HUES64 (cell line): Measurements from ENCODE around the gene NPW.
"Not testable (repeated sequence)": the region's sequence is repeated elsewhere in the genome, so short reads cannot be mapped to it uniquely, and the experiment has no call there.

ENCODE experiments used
- H3K27ac ChIP-seq: 2 replicates; pipeline ENCODE4 v1.7.0; 2013; ENCODE audit warnings: low read depth, low read length, inconsistent platforms
- H3K27me3 ChIP-seq: 2 replicates; pipeline ENCODE4 v1.6.1; 2013; ENCODE audit warnings: mild to moderate bottlenecking, low read length; ENCODE audit not compliant: insufficient read depth
- H3K36me3 ChIP-seq: 2 replicates; pipeline ENCODE4 v1.6.1; 2013; ENCODE audit warnings: mild to moderate bottlenecking, low read length; ENCODE audit not compliant: insufficient read depth
- H3K4me1 ChIP-seq: 2 replicates; pipeline ENCODE4 v1.6.1; 2013; ENCODE audit warnings: mild to moderate bottlenecking, low read length, moderate library complexity; ENCODE audit not compliant: insufficient read depth
- H3K4me3 ChIP-seq: 2 replicates; pipeline ENCODE4 v1.5.1; 2013; ENCODE audit warnings: mild to moderate bottlenecking, low read length, moderate library complexity
- H3K9ac ChIP-seq: 2 replicates; pipeline ENCODE4 v1.6.1; 2013; ENCODE audit warnings: mild to moderate bottlenecking, low read depth, low read length
- H3K9me3 ChIP-seq: 2 replicates; pipeline ENCODE4 v1.6.1; 2013; ENCODE audit warnings: low read depth, low read length; ENCODE audit not compliant: insufficient read depth
- WGBS: fragments of 150-250, 120-280 bp; methylation state at CpG from one replicate; pipeline ENCODE4 v1.1.7; 2013; ENCODE audit warnings: missing lambda C conversion rate; 5-methylcytosine and 5-hydroxymethylcytosine counted together

Gene NPW

GRCh38 chr16:2004795-2005517, 14.6 kb upstream of the NPW start:
- Histone ChIP-seq H3K27ac (peak overlapping the region; percentile 74; the same call in 1 of the 2 replicates), H3K4me1 (peaks cover 14% of the 10 kb centered on the region; the same call in 1 of the 2 replicates), H3K9ac (no peak overlapping the region), H3K4me3 (no peak overlapping the region), H3K36me3 (peaks cover 43% of the 10 kb centered on the region), H3K27me3 (no peaks in the 10 kb centered on the region), H3K9me3 (no peaks in the 10 kb centered on the region)
- WGBS, result 90% methylated on average over 34 of the region's 34 CpGs

- H3K27ac ChIP-seq, result no peak overlapping the region
- no peaks in the 10 kb centered on the region for H3K9me3 ChIP-seq
- H3K36me3 ChIP-seq, result peaks cover 37% of the 10 kb centered on the region
- H3K9ac ChIP-seq, result no peak overlapping the region
- H3K4me1 ChIP-seq, result peaks cover 19% of the 10 kb centered on the region; the same call in 1 of the 2 replicates
- no peak overlapping the region for H3K4me3 ChIP-seq
- WGBS, result 92% methylated on average over 21 of the region's 21 CpGs
- no peaks in the 10 kb centered on the region for H3K27me3 ChIP-seq
These were observed 13.9 kb upstream of the NPW start for GRCh38 chr16:2005646-2006045.

- Histone ChIP-seq H3K36me3 (peaks cover 30% of the 10 kb centered on the region), H3K4me1 (peaks cover 19% of the 10 kb centered on the region; the same call in 1 of the 2 replicates), H3K4me3 (no peak overlapping the region), H3K27me3 (no peaks in the 10 kb centered on the region), H3K9me3 (no peaks in the 10 kb centered on the region), H3K9ac (no peak overlapping the region), H3K27ac (no peak overlapping the region)
- WGBS, result 91% methylated on average over 8 of the region's 8 CpGs
These were observed 13.3 kb upstream of the NPW start for GRCh38 chr16:2006317-2006716.

- no peaks in the 10 kb centered on the region for H3K9me3 ChIP-seq
- H3K9ac ChIP-seq, result peak overlapping the region; percentile 36; the same call in 1 of the 2 replicates
- H3K27me3 ChIP-seq, result no peaks in the 10 kb centered on the region
- 92% methylated on average over 16 of the region's 16 CpGs for WGBS
- peak overlapping the region; percentile 96; the same call in 1 of the 2 replicates for H3K4me3 ChIP-seq
- peaks cover 21% of the 10 kb centered on the region for H3K36me3 ChIP-seq
- H3K4me1 ChIP-seq, result peaks cover 19% of the 10 kb centered on the region; the same call in 1 of the 2 replicates
- no peak overlapping the region for H3K27ac ChIP-seq
These were observed 12.3 kb upstream of the NPW start for GRCh38 chr16:2007081-2007836.

GRCh38 chr16:2008009-2008526, 11.5 kb upstream of the NPW start:
- WGBS, result 91% methylated on average over 15 of the region's 15 CpGs
- Histone ChIP-seq H3K36me3 (peaks cover 13% of the 10 kb centered on the region), H3K27ac (no peak overlapping the region), H3K4me3 (peak overlapping the region; percentile 96), H3K9me3 (no peaks in the 10 kb centered on the region), H3K27me3 (no peaks in the 10 kb centered on the region), H3K9ac (no peak overlapping the region), H3K4me1 (peaks cover 19% of the 10 kb centered on the region; the same call in 1 of the 2 replicates)

- Histone ChIP-seq H3K27ac (peak overlapping the region; percentile 73; the same call in 1 of the 2 replicates), H3K4me1 (peaks cover 19% of the 10 kb centered on the region; the same call in 1 of the 2 replicates), H3K27me3 (no peaks in the 10 kb centered on the region), H3K36me3 (peaks cover 7% of the 10 kb centered on the region), H3K4me3 (peak overlapping the region; percentile 96), H3K9me3 (no peaks in the 10 kb centered on the region), H3K9ac (peak overlapping the region; percentile 92)
- 12% methylated on average over 23 of the region's 23 CpGs for WGBS
These were observed 10.9 kb upstream of the NPW start for GRCh38 chr16:2008631-2009163.

- Histone ChIP-seq H3K4me3 (peak overlapping the region; percentile 96), H3K4me1 (peaks cover 17% of the 10 kb centered on the region; the same call in 1 of the 2 replicates), H3K27me3 (no peaks in the 10 kb centered on the region), H3K9me3 (no peaks in the 10 kb centered on the region), H3K36me3 (peaks cover 7% of the 10 kb centered on the region), H3K27ac (peak overlapping the region; percentile 73; the same call in 1 of the 2 replicates), H3K9ac (peak overlapping the region; percentile 92)
- under 1% methylated on average over 55 of the region's 55 CpGs for WGBS
These were observed 10.3 kb upstream of the NPW start for GRCh38 chr16:2009164-2009711.

- Histone ChIP-seq H3K9ac (peak within 1 kb of the TSS; percentile 92), H3K9me3 (no peaks in the 10 kb centered on the region), H3K4me3 (peak within 1 kb of the TSS; percentile 96), H3K27me3 (no peaks in the 10 kb centered on the region), H3K36me3 (peaks cover 7% of the 10 kb centered on the region), H3K4me1 (peaks cover 14% of the 10 kb centered on the region; the same call in 1 of the 2 replicates), H3K27ac (peak within 1 kb of the TSS; percentile 81)
- 4% methylated on average over 52 of the region's 52 CpGs for WGBS
These were observed 9.6 kb upstream of the NPW start, which contains the start of gene ZNF598 for GRCh38 chr16:2009791-2010510. Gene ZNF598 (minus strand): TSS chr16:2009821.

- not testable (repeated sequence) for H3K4me3 ChIP-seq, H3K9ac ChIP-seq, H3K27ac ChIP-seq, H3K27me3 ChIP-seq, H3K36me3 ChIP-seq, H3K9me3 ChIP-seq
- H3K4me1 ChIP-seq, result peaks cover 14% of the 10 kb centered on the region; the same call in 1 of the 2 replicates
- WGBS, result 90% methylated on average over 9 of the region's 9 CpGs
These were observed 7.9 kb upstream of the NPW start for GRCh38 chr16:2011726-2012125.

- Histone ChIP-seq H3K4me1 (peaks cover 7% of the 10 kb centered on the region; the same call in 1 of the 2 replicates), H3K27ac (no peak overlapping the region), H3K27me3 (peaks cover 10% of the 10 kb centered on the region), H3K4me3 (no peak overlapping the region), H3K9me3 (no peaks in the 10 kb centered on the region), H3K36me3 (no peaks in the 10 kb centered on the region), H3K9ac (no peak overlapping the region)
- 95% methylated on average over 15 of the region's 15 CpGs for WGBS
These were observed 6.1 kb upstream of the NPW start for GRCh38 chr16:2013527-2013926.
